ENCODE measurements around the gene CLSTN2.

CLSTN2 gene
- 0 to 0.54 reads per million in 2 donors for total RNA-seq

DNA sequence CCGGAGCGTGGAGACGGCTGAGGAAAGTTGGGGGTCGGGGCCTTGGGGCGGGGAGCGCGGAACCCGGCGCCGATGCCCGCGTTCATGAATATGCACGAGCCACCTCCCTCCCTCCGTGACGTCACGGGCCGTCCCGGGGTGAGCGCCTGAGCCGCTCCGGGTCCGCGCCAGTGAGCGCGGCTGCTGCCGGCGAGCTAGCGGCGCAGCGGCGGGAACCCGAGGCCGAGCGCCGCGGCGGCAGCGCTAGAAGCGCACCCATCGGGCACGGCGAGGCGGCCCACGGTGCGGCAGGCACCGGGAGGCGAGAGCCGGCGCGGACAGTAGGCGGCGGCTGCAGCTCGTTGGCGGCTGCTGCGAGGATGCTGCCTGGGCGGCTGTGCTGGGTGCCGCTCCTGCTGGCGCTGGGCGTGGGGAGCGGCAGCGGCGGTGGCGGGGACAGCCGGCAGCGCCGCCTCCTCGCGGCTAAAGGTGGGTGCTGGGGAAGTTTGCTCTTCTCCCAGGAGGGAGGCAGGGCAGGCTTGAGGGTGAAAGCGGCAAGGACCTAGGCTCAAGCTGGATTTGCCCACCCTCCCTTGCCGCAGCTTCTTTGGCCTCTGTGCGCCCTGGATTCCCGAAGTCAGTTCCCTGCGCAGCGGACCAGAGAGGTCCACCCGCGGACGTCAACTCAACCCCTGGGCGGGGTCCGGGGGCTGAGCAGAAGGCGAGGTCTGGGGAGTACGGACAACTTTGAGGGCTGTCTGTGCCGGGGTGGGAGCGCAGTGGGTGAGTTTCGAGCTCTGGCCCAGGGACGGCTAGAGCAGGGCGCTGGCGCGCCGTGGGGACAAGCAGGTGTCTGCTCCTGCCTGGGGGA, at the start of gene CLSTN2:
Gene CLSTN2, plus strand, starts transcription at position 170 of the 850 bp plus-strand sequence.
- DNase-seq = peak in 1 of 5 experiments; percentile 52

DNA sequence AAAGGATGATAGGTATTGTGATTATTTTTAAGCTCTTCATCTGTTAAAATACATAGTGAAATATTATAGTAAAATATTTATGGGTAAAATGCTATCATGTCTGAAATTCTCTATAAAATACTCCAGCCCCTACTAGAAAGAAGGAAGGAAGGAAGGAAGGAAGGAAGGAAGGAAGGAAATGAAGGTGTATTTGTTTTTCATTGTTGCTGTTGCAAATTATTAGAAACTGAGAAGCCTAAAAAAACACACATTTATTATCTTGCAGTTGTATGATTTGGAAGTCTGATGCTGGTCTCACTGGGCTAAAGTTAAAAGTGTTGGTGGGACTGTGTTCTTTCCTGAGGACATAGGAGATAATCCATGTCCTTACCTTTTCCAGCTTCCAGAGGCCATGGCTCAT, 47.6 kb upstream of the CLSTN2 start:
- no peak for DNase-seq

DNA sequence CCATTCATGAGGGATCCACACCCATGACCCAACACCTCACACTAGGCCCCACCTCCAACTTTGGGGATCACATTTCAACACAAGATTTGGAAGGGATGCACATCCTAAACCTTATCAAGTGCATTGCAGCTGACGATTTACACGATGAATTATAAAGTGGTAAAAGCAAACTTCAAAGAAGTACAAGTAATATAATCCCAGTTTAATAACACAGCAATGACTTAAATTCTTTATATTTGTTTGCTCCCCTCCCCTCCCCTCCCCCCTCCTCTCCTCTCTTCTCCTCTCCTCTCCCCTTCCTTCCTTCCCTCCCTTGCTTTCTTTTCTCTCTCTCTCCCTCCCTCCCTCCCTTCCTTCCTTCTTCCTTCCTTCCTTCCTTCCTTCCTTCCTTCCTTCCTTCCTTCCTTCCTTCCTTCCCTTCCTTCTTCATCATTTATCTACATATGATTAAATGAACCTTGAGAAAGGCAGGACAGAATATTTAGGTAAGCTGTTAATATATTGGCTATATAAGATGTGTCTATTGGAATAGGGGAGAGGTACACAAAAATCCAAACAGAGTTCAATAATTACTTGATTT, 46.3 kb upstream of the CLSTN2 start:
- no peak for DNase-seq

DNA sequence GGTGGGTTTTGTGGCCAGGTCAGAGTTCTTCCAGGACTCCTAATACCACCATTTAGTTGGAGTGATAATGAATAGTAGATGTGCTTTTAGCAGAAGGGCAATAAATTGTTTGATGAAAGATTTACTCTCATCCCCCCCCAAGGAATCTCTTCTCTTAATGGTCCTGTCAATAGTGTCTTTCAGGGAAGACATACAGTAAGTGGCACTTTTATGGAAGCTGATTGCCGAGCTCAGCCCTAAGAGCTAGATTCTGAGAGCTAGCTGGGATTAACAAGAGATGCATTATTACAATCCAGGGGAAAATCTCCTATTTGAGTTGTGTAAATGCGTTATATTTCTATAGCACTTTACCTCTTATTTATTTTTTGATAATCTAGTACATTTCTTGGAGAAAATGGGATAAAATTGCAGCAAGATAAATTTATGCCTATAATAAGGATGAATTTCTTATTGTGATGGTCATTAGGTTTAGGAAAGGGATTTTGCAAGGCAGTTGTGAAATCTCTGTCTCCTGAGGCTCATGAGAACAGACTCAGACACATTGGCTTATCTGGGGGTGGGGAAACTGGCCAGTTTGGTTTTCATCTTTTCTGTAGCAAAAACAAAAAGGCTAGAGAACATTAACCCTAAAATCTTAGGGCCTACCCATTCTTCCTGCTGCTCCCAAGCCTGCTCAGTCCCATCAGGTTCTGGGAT, 41.6 kb upstream of the CLSTN2 start:
- DNase-seq = no peak

DNA sequence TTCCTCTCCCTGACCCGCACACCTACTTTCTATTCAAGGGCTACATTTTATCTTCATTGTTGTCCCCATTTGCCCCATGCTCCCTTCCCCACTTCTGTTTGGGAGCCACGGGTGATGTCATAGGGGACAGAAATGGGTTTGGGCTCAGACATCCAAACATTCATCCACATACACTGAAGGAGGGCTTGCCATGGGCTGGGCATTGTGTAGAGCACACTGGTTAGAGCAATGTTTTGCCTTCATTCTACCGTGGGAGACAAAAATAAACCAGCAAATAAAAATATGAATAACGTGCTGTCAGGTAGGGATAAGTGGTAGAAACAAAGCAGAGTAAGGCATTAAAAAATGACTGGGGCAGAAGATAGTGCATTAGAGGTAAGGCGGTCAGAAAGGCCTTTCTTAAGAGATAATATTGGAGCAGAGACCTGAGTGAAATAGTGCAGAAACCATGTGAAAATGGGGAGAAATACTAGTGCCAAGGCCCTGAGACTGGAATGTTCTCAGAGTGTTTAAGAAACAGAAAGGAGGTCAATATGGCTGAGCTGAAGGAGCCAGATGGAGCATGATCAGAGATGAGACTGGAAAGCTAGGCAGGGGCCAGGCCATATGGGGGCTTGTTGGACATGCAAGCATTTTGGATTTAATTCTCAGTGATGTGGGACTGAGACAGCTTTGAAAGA, 40.9 kb upstream of the CLSTN2 start:
- no peak for DNase-seq

DNA sequence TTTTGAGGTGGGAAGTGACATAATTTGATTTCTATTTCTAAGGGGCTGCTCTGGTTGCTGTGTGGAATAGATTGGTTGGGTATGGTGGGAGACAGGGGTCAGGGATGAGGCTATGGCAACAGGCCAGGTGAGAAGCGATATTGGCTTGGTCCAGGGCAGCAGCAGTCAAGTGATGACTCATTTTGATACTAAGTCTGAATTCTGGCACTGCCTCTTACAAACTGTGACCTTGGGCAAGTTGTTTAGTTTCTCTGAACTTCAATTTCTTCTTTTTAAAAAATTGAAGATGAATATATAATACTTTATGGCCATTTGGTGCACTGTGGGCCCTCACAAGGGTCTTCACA, 40.4 kb upstream of the CLSTN2 start:
- DNase-seq = no peak

DNA sequence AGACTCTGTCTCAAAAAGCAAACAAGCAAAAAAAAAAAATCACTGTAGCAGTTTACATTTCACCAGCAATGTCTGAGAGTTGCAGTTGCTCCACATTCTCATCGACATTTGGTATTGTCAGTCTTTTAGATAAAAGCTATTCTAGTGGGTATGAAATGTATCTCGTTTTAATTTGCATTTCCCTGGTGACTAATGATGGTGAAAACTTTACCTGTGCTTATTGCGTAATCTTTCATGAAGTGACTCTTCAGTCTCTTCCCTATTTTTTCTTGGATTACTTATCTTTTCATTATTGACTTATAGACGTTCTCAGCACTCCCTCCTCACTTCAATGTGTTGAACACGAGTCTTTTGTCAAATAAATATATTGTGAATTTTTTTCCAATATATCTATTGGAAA, 37.2 kb upstream of the CLSTN2 start:
- no peak for DNase-seq

DNA sequence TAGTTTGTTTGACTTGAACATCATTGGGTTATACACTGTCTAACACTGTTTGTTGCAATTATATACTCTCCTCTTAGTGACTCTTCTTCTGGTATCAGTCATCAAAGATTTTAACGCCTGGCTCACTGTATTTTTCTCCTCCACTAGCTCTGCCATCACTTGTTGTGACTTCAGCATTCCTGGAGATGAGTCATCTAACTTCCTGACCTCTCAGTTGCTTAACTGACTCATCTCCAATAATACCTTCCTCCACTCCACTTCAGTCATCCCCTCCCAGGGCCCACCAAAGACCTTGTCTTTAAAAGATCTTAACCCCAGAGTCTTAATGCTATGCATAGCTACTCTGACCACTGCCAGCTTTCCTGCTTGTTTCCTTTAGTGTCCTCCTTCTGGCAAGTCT, 28.6 kb upstream of the CLSTN2 start:
- no peak for DNase-seq

DNA sequence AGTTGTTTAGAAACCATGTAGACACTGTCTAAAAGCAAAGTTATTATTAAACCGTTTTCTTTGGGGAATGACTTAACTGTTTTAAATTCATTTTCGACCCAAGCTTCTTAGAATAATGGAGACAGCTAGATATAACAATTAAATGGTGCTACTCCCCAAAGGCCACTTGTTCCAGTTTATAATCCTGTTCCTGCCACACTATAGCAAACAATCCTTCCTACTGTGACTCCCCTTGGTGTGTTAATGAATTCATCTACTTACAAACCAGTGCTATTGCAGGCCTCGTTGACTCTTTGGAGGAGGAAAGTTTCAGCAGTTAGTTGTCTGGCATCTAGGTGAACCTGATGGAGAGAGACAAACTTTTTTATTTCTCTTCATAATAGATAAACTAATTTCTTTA, 25.2 kb upstream of the CLSTN2 start:
- DNase-seq = no peak

DNA sequence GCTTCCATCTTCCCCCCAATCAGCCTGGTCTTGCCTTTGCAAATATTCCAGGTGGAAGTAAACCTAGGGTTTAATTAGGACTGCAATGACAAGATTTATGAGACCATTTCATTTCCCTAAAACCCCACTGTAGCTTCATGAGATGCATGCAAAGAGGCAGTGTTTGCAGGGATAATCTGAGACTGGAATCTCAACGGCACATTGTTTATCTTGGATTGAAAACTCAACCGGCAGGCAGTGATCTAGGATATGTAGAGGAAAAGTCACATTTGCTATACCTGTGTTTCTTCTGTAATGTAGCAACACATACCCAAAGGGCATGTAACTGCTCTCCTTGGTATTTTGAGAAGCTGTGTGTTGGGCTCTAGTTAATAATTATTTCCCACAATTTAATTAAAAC, 18.7 kb upstream of the CLSTN2 start:
- DNase-seq = no peak

DNA sequence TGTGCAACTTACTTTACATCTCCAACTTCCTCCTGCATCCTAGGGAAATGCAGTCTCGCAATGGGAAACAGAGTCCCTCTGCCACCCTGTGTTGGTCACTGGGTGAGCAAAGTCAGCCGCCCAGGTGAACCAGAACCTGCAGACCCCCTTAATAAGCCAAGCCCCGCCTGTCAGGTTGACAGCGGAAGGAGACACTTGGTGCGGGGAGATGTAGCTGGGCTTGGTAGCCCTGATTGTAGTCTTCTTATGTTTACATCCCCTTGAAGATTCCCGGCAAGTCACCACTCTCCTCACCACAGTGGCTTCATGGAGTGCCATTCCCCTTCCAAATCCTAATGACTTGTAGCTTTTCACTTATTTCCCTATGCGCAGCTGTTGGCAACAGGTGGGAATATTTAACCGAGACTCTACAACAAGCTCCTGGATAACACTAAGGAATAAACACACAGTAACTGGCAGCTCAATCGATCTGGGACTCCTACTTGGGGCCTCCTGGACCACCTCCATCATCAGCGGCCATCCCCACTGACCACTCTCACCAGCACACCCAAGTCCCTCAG, 17.7 kb upstream of the CLSTN2 start:
- no peak for DNase-seq

DNA sequence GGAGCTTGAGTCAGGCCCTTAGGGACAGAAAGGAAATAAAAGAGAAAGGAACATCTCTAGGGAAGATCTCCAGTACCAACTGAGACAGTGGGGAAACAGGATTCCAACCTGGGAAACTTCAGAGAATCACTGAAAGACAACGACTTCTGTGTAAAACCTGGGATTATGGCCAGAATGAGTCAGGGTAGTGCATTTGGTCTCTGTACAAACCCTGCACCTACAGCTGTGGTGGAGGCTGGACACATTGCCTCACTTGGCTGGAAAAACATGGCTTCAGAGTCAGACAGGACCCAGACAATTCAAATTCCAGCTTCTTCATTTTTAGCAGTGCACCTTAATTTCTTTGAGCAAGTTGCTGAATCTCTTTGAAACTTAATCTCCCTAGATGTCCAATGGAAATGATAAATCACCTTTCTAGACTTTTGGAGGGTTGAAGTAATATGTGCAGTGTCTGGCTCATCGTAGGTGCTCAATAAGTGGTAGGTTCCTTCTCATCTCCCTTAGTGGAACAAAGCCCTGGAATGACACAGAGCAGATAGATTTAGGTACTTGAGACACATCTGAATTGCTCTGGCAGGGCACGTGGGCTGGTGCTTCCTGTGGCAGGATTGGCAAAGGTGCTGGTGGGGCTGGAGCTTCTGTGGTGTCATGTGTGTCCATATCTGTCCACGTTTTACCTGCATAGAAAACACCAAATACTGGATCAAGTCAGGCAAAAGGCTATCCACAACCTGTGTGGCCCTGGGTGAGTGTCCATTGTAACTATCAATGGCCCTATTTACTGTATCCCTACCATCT, 6.1 kb upstream of the CLSTN2 start:
- no peak for DNase-seq

DNA sequence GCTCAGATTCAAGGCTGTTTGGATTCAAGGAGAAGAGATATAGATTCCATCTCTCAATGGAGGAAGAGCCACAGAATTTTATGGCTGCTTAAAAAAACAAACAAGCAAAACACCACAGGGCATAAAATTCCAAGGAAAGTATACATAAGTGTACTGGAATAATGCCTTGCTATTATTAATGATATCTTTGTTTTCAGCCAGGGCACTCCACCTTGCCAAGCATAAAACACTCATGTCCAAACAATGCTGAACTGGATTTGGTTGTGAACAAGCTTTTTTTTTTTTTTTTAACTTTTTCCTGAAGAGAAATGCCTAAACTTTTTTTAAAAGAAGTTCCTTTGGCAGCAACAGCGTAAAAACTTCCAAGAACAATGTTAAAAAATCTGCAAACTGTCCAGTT, 4.8 kb upstream of the CLSTN2 start:
- no peak for DNase-seq

DNA sequence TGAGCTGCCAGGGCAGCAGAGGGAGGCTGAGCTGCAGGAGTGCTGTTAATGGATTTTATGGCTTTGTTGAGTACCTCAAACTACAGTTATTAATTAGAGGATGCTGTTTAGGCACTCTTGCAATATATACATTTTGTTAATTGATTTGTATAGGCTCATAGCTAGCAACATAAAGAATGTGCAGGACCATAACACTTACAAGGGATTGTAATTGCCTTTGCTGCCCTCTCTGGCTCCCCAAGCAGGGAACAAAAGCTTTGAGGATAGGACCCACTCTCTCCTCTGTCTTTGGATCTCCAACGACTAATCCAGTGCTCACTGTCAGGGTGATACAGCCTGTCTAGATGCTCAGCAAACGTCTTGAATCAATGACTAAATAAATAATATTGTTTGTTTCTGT, 1.2 kb upstream of the CLSTN2 start:
- no peak for DNase-seq

DNA sequence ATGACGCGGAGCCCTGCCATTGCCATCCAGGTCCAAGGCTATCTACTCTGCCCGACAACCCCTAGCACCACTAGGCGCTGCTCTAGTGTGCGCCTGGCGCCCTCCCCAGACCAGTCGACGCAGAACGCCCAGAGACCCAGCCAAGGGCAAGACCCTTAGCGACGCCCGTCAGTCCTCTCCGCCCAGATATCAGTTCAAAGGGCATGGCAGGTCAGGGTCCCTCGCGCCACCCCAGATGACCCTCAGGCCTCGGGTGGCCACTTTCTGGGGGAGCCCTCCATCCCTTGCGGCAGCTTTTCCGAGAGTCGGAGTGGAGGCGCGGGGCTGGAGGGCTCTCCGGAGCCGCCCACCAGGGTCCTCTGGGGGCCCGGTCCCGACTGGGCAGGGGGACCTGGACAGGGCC, 371 bp upstream of the CLSTN2 start:
- DNase-seq = peak in 1 of 5 experiments; percentile 13

DNA sequence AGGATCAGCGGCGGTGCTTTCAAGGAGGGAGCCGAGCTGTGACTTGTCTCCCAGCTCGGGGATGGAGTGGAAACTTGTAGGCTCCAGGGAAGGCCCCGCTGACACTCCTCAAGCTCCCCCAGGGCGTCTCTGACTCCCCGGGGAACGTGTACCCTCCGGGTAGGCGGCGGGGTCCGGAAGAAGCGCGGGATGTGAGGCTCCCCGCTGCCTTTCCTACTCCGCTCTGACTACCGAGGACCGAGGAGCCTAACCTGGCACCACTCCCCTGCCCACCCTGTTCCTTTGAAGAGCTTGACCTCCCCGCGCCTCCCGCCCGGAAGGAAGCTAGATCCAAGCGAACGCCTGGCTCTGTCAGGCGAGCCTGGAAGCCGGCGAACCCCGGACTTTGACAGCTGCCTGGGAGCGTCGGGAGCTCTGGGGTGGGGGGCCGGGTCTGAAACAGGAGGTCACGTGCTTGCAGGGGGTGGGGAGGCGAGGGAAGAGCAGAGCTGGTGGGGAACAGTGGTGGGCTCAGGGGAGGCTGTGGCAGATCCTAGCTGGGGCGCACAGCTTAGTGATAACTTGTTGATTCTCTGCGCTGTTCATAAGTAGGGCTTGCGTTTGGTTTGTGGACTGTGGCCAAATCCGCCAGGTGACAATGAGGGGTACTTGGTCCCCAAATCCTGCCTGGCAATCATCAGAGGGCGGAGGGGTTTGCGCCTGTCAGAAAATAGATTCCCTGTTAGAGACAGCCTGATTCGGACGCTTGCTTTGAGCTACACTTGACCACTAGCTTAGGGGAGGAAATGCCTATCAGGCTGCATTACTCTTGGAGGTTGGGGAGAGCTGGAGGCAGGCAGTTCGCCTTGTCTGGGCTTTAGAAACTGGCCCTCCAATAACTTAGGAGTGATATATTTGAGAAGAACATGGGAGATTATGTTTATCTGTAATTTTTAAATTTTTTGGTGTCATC, 1.2 kb downstream of the CLSTN2 start:
- no peak for DNase-seq

DNA sequence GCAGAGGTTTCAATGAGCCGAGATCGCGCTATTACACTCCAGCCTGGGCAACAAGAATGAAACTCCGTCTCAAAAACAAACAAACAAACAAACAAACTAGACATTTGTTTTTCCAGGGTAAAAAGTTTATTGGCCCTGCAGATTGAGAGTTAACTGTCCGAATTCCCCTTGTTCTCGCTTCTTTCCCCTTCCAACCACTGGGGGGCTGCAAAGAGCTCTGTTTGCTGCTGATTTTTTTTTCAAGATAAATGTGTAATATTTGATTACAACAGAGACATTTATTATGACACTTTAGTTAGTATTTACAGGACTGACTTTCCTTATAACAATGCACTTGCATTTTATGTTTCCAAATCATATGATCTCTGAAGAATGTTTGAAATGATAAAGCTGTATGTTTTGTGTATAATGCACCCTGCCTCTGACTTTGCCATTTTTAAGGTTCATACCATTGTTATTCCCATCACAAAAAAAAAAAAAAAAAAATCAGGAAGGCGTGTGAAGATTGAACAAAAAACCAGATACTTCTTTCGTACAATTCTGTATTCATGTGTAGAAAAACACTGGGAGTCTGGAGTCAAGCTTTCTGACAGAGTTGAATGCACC, 2.8 kb downstream of the CLSTN2 start:
- peak in 1 of 5 experiments; percentile 9 for DNase-seq

DNA sequence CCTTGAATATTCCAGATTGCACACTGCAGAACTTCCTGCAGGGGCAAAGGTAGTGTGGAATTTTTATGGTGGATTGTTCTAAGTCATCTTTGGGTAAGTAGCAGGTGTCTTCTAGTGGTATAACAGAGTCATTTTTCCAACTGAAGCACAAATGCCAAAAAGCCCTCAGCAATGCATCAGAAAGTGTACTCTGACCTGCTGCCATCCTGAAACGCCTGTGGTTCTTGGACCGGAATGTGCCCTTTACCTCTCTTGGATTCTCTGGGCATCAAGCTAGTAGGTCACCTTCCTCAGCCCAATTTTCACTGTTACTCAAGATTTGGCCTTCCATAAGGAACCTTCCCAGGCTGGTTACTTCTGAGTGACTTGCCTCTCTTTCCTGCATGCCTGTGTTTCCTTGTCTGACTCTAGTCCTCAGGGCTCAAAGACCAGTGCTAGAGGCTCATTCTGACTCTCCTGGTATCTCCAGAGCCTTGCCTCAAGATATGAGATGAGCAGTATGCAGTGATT, 4.8 kb downstream of the CLSTN2 start:
- DNase-seq = no peak

DNA sequence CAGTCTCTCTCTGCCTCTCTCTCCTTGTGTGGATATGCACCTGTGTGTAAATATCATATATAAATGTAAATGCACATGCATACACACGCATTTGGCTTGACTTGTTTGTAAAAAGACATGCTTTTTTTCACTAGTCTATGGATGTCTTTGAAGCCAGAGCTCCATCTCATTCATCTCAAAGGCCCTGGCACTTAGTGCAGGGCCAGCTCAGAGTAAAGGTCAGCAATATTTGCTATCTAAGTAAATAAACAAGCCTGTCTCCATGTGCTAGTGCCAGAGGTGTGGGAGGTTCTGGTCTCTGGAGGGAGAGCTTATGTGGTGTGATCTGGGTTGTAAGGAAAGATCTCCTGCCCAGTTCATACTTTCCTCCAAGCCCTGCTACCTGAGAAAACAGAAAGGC, 5.6 kb downstream of the CLSTN2 start:
- no peak for DNase-seq

DNA sequence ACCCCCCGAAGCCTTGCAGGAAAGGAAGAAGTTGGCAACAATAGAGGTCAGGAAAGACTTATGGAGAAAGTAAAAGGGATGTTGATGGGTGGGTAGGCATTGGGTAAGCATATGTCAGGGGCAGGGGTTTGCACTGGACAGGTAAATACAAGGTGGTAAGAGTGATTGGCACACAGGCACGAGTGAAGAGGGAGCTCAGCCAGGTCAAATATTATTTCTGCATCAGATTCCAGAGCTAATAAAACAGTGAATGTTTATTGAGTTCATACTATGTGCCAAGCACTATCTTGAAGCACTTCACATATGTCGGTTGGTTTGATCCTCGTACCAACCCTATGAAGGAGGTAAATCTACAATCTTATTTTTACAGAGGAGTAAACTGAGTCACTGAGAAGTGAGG, 6.6 kb downstream of the CLSTN2 start:
- no peak for DNase-seq
